COR-L47 (cell line): ENCODE measurements around the gene LINGO1.

Experiments
- DNase-seq: peaks from one replicate; lab custom pipeline; 2025; lab: John Stamatoyannopoulos, UW

The LINGO1 gene

DNA sequence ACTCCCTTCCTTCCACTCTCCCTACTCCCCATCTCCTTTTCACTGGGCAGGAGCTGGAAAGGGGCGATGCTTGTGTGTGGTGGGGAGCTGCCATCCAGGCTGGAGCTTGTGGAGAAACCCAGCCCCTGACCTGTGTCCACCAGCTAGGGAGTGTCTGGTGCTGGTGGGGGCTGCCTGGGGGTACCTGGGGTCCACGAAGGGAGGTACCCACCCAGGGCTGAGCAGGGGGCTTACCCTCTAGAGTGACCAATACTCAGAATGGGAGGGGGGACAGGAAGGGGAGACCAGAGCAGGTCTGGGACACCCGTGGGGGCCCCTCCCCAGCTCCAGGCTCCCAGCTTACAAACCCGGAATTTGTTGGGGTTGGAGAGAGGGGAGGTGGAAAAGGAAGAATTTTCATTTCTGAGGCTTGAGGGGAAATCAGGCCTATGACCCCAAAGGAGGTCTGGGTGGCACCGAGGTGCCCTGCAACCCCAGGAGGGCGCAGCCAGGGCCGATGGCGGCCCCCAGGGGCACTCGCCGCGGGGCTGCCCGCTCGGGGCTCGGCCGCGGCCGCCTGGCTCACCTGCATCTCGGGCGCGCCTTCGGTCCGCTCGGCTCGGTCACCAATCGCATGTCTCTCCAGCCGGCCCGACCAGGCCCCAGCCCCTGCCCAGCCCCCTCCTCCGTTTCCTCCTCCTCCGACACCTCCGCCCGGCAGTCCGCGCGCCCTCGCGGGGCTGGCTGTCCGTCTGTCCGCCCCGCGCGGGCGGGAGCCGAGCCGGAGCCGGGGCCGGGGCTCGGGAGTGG is 773 bp downstream of the LINGO1 start:
- no peak for DNase-seq

DNA sequence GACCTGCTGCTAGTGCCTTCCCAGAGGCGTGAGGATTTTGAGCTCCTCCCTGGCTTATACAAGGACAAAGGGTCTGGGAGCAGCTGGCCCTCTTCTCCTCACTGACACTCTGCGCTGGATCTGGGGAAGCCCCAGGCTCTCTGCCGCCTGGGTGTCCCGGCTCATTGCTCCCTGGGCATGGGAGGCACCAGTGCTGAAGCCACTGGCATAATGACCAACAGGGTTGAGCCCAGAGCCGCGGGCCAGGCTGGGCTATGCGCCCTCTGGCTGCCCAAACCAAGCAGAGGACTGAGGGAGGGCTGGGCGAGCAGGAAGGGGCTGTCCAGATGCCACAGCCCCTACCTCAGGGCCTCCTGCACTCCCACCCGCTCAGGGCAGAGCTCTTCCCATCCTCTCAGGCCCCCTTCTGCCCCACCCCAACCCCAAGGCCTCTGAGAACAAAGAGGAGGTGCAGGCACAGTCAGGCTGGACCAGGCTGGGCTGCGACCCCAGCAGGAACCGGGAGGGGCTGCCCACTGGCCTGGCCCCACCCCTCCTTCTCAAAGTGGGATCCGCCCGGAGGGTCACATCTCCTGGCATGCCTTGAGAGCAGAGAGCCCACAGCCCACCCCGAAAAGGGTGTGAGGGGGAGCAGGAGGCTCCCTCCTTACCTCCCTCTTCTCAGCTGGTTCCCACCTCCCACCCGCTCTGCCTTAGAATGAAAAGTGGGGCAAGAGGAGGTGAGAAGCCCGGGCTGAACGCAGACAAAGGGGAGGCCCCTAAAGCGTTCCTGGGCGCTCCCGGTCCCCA is 1.6 kb downstream of the LINGO1 start:
- DNase-seq: no peak

GRCh38 chr15:77630056-77630455 is 2.7 kb downstream of the LINGO1 start:
- DNase-seq: no peak

DNA sequence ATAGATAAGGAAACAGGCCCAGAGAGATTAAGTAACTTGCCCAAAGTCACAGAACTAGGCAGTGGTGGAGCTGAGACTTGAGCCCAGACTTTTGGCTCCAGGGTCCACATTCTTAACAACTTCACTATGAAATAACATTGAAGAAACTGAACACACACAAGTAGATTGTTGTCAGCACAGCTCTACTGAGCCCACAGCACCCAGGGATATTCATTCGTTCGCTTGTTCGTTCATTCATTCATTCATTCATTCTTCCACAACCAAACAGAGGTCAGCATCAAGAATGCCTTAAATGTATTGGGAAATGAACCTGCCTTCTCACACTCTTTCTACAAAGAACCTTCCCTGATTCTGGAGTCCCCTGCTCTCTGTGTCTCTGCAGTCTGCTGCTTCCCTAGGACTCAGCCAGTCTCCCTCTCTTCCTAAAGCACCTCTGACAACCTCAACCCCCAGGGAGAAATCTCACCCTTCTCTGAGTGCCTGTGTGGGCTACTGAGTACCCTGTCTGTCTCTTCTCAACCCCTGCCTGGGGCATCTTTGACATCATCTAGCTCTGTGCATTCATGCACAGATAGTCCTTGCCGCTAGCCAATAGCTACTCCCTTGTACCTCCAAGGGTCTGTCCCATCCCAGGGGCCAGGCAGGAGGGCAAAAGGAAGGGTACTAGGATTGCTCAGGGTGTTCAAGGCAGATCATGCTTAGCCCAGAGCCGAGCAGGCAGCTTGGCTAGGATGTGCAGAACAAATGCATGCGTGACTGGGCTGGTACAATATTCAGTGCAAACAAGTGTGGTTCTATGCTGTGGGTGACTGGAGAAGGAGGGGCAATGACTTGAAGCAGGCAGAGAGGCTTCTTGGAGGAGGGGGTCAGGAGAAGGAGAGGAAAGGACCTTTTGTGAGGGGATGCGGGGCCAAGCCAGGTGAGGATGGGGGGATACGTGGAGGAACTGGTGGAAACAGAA is 3.4 kb downstream of the LINGO1 start:
- DNase-seq: no peak

GRCh38 chr15:77628010-77628409 is 4.7 kb downstream of the LINGO1 start:
- DNase-seq: no peak

DNA sequence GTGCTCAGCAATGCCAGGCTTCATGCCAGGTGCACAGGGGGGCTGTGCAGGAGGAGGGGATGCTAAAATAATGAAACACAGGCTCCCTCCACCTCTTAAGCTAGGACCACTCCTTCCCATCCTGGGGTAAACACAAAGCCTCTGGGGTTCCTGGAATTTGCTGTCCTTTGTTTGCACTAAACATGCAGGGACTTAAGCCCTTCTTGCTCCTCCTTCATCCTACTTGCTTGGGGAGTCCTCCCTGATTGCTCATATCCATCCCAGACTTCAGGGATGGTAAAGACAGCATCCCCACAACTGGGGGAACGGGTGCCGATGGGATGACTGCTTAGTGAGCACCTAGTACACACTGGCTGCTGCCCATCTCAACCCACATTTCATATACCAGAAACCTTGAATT is 5.1 kb downstream of the LINGO1 start:
- DNase-seq: no peak

DNA sequence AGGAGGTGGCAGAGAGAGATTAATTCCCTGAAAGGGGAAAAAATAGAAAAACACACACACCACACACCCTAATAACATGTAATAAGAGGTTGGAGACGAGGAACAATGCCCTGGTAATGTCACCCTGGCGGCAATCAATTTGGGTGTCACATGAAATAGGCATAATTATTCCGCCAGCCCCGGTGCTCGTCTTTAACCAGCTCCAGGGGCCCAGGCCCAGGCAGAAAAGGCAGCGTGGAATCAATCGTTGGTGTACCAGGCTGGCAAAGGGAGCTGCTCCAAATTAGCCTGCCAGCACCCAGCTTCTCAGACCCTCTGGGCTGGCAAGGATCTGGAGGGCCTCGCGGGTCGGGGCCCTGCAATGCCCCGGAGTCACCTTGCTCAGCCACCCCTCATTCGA is 5.6 kb downstream of the LINGO1 start:
- DNase-seq: peak; percentile 82

DNA sequence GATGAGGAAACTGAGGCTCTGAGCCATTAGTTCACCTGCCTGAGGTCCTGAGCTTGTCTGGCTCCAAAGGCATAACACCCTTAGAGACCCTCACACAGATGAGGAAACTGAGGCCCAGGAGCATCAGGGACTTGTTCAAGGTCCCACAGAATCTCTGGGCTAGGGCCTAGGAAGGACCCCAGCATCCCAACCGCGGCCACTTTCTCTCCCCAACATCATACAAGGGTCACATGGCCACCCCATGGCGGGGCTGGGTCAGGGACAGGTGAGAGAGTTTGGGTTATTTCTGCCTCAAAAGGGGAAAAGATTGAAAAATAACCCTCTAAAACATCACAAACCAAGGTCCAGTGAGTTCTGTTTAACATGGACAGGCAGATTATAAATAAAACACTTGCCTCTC is 6.7 kb downstream of the LINGO1 start:
- DNase-seq: no peak

- no peak for DNase-seq
These were observed 7.3 kb downstream of the LINGO1 start for GRCh38 chr15:77625376-77625775.

GRCh38 chr15:77624868-77625267 is 7.8 kb downstream of the LINGO1 start:
- DNase-seq: peak; percentile 24

DNA sequence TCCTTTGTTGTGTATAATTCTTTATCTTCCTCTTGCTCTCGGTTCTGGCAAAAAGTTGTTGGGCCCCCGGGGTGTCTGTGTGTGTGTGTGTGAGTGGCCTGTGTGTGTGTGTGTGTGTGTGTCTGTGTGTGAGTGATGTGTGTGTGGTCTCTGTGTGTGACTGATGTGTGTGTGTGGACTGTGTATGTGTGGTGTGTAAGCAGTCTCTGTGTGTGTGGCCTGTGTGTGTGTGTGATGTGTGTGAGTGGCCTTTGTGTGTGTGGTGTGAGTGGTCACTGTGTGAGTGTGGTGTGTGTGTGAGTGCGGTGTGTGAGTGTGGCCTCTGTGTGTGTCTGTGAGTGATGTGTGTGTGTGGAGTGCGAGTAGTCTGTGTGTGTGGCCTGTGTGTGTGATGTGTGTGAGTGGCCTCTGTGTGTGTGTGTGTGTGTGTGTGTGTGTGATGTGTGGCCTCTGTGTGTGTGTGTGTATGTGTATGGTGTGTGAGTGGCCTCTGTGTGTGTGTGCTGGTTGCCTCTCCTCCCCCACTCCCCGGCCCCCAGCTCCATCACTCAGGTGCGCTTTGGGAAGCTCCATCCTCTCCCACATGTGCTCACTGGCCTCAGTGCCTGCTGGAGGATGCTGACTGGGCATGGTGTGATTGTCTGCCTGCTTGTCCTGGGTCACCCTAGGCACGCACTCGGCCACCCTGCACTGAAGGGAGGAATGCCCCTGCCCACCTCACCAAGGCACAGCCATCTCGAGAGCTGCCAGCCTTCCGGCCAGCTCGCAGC is 8.8 kb downstream of the LINGO1 start:
- DNase-seq: no peak

- no peak for DNase-seq
These were observed 9.6 kb downstream of the LINGO1 start for GRCh38 chr15:77622934-77623754.

DNA sequence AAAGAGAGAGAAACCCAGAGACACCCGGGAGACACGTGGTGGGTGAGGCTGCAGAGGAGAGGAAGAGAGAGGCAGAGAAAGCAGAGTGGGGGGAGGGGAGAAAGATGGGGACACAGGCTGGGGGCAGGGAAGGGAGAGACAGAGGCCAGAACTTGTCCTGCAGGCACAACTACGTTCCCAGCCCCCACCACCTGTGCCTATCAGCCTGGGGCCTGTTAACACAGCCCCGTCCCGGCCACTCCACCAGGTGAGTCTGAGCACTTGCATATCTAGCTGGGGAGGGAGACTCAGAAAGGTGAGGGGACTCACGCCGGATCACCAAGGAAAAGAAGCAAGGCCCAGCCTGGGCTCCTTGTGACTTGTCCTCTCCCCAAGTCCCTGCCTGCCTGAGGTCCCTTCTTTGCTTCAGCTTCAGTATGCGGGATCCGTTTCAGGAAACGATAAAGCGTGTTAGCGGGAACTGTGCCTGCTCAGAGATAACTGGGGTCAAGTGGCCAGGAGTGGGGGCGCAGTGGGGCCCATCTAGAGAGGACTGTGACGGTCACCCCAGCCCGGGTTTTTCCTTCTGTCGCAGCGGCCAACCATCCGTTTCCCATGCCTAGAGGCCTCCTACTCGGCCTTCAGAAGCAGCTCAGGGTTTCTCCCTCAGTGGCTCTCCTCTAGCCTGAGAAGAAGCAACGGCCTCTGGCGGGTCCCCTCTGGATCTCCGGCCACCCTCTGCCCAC is 10.3 kb downstream of the LINGO1 start:
- no peak for DNase-seq

GRCh38 chr15:77621847-77622208 is 10.9 kb downstream of the LINGO1 start:
- DNase-seq: no peak

- DNase-seq: no peak
These were observed 11.6 kb downstream of the LINGO1 start for GRCh38 chr15:77620960-77621647.

DNA sequence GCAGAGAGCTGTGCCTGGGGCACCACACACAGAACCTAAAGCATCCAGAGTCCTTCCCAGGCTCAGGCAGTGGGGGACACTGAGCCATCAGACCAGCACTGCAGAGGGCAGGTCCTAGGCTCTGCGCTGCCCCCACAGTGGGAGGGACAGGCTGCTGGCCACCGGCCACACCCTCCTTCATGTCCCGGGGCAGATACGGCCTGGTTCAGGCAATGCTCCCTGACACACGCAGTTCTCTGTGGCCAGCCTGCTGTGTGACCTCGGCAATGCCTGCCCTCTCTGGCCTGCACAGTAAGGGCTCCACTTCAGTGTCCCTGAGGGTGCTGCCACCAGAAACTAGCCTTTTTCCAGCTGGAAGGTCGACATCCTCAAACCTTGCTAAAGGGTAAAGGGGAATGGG is 12.4 kb downstream of the LINGO1 start:
- no peak for DNase-seq

DNA sequence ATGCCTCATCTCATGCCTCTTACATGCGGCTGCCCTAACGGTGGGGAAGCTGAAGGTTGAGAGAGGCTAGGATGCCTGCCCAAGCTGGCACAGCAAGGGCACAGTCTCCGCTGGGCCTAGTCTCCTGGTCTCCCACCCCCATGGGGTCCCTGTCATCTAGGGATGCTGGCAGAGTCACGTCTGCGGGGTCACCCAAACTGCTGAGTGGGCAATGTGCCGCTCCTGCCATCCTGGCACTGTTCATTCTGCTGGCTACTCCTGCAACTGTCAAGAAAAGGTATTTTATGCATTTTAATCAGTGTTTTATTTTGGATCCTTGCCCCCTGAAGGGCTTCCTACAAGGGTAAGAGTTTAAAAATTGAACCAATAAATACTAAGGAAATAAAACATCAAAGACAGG is 12.8 kb downstream of the LINGO1 start:
- no peak for DNase-seq

DNA sequence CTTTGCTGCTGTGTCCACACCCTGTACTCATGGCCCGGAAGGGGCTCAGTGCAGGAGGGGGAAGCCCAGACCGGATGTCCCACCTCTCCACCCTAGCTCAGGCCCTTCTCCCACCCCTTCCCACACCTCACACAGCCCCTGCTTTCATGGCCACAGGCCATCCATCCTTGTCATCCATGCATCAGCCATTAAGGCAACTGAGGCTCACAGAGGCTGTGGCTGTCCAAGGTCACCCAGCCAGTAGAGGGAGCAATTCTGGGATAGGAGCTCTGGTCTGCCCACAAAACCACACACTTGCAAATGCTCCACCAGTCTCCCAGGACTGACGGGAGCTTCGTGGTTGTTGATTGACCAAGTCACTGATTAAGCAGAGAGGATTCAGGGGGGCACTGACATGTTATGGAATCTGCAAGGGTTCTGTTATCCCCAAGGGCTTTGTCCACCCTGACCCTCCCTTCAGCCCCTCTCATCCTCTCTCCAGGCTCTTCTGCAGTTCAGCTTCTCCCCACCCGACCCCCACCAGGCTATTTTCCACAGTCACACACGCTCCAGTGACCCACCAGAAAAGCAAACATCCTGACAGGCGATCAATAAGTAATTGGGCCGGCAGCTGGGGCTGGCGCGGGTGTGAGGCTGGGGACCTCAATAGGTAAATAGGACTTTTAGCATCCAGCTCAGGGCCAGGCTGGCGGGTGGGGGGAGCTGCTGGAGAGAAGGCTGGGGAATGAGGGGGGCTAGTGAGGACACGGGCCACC is 15.1 kb downstream of the LINGO1 start:
- DNase-seq: peak; percentile 20

DNA sequence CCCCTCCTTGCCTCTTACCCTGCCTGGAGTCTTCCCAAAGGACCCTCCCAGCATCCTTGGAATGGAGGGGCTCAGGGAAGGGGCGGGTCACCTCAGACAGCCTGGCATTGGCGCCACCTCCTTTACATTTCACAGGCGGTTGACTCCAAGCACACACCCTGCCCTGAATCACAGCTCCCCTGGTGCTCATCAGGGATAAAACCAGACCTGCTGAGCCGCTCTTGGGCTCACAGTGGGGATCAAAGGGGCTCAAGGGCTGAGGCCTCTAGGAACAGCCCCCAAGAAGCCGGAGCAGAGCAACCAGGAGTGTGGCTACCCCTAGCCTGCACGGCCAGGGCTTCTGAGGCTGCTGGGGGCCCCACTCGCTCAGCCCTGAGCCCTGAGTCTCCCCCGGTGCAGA is 16.6 kb downstream of the LINGO1 start:
- no peak for DNase-seq
